Neuronal stem cell (in vitro differentiated cells): ENCODE results near the gene CHAF1A.

Experiments
- DNase-seq: peaks from one replicate; pipeline ENCODE4 v3.0.0-alpha.2; 2013; ENCODE audit warnings: low spot score
- H2AFZ ChIP-seq: one replicate; pipeline ENCODE4 v1.6.1; 2013; ENCODE audit warnings: mild to moderate bottlenecking, low read length, inconsistent platforms
- H2AK5ac ChIP-seq: 2 replicates; pipeline ENCODE4 v1.6.1; 2013; ENCODE audit warnings: low read depth, mild to moderate bottlenecking, inconsistent platforms, low read length, moderate library complexity, mixed read lengths
- H2BK120ac ChIP-seq: 2 replicates; pipeline ENCODE4 v1.6.1; 2013; ENCODE audit warnings: low read depth, mild to moderate bottlenecking, inconsistent platforms, low read length, moderate library complexity, mixed read lengths
- H2BK12ac ChIP-seq: one replicate; pipeline ENCODE4 v1.6.1; 2013; ENCODE audit warnings: low read length, inconsistent platforms
- H2BK15ac ChIP-seq: 2 replicates; pipeline ENCODE4 v1.6.1; 2013; ENCODE audit warnings: mild to moderate bottlenecking, low read length, inconsistent platforms, mixed read lengths
- H2BK5ac ChIP-seq: one replicate; pipeline ENCODE4 v1.6.1; 2013; ENCODE audit warnings: inconsistent platforms, mild to moderate bottlenecking, low read length, moderate library complexity
- H3K14ac ChIP-seq: one replicate; pipeline ENCODE4 v1.6.1; 2013; ENCODE audit warnings: low read length, inconsistent platforms
- H3K18ac ChIP-seq: 2 replicates; pipeline ENCODE4 v1.6.1; 2013; ENCODE audit warnings: low read length, inconsistent platforms
- H3K23ac ChIP-seq: 2 replicates; pipeline ENCODE4 v1.6.1; 2013; ENCODE audit warnings: low read depth, mild to moderate bottlenecking, mixed read lengths, low read length, inconsistent platforms; ENCODE audit not compliant: poor library complexity
- H3K27ac ChIP-seq: replicated peaks from 3 replicates; pipeline ENCODE4 v1.5.1; 2013; ENCODE audit warnings: low read length, inconsistent platforms
- H3K27me3 ChIP-seq, 3 experiments: 2 replicates each; pipeline ENCODE4 v1.6.1; 2013; ENCODE audit warnings: low read length in 3 of 3, mild to moderate bottlenecking in 2 of 3, inconsistent platforms in 1 of 3, low read depth in 1 of 3, mixed read lengths in 1 of 3, moderate library complexity in 1 of 3; ENCODE audit not compliant: control insufficient read depth in 3 of 3, insufficient read depth in 3 of 3
- H3K36me3 ChIP-seq, 2 donors: replicated peaks in 1 of 2; 2 replicates each; pipeline ENCODE4 v1.6.1; 2013; ENCODE audit warnings: low read length in 2 of 2; ENCODE audit not compliant: control insufficient read depth in 2 of 2, insufficient read depth in 2 of 2
- H3K4ac ChIP-seq: 2 replicates; pipeline ENCODE4 v1.6.1; 2013; ENCODE audit warnings: inconsistent platforms, mild to moderate bottlenecking, low read length, moderate library complexity
- H3K4me1 ChIP-seq, 2 donors: 1 replicate in 1 of 2; 2 replicates in 1 of 2; pipeline ENCODE4 v1.6.1; 2013; ENCODE audit warnings: low read length in 2 of 2, low read depth in 1 of 2; ENCODE audit not compliant: control insufficient read depth in 2 of 2, insufficient read depth in 1 of 2
- H3K4me2 ChIP-seq: one replicate; pipeline ENCODE4 v1.6.1; 2013; ENCODE audit warnings: mild to moderate bottlenecking, low read length, inconsistent platforms; ENCODE audit not compliant: insufficient read depth, poor library complexity, severe bottlenecking
- H3K4me3 ChIP-seq, 2 donors: 2 replicates each; pipeline ENCODE4 v1.5.1; 2013; ENCODE audit warnings: low read length in 2 of 2, mild to moderate bottlenecking in 2 of 2, inconsistent platforms in 1 of 2, moderate library complexity in 1 of 2
- H3K79me1 ChIP-seq: one replicate; pipeline ENCODE4 v1.6.1; 2013; ENCODE audit warnings: low read depth, mild to moderate bottlenecking, inconsistent platforms, low read length, moderate library complexity
- H3K9ac ChIP-seq: one replicate; pipeline ENCODE4 v1.6.1; 2013; ENCODE audit warnings: mild to moderate bottlenecking, low read depth, low read length, inconsistent platforms; ENCODE audit not compliant: poor library complexity
- H3K9me3 ChIP-seq, 2 donors: replicated peaks in 1 of 2; 2 replicates each; pipeline versions ENCODE3 to v1.6.1; 2013; ENCODE audit warnings: low read length in 2 of 2, mild to moderate bottlenecking in 2 of 2, inconsistent platforms in 1 of 2, low read depth in 1 of 2, mixed read lengths in 1 of 2, moderate library complexity in 1 of 2; ENCODE audit not compliant: control insufficient read depth in 2 of 2, insufficient read depth in 1 of 2
- H4K8ac ChIP-seq: one replicate; pipeline ENCODE4 v1.6.1; 2013; ENCODE audit warnings: low read depth, mild to moderate bottlenecking, inconsistent platforms, low read length, moderate library complexity
- H4K91ac ChIP-seq: one replicate; pipeline ENCODE4 v1.6.1; 2013; ENCODE audit warnings: low read length, low read depth, mild to moderate bottlenecking, inconsistent platforms; ENCODE audit not compliant: poor library complexity
- WGBS, 2 donors: extraction: QIAGEN DNeasy Blood & Tissue Kit; methylation state at CpG; one replicate each; pipeline ENCODE4 v1.1.7; 2013; ENCODE audit warnings: missing lambda C conversion rate in 2 of 2, mixed read lengths in 1 of 2; ENCODE audit not compliant: insufficient read length in 2 of 2, insufficient replicate concordance in 1 of 2; ENCODE audit errors: extremely low coverage in 2 of 2; 5-methylcytosine and 5-hydroxymethylcytosine counted together

CHAF1A gene

DNA sequence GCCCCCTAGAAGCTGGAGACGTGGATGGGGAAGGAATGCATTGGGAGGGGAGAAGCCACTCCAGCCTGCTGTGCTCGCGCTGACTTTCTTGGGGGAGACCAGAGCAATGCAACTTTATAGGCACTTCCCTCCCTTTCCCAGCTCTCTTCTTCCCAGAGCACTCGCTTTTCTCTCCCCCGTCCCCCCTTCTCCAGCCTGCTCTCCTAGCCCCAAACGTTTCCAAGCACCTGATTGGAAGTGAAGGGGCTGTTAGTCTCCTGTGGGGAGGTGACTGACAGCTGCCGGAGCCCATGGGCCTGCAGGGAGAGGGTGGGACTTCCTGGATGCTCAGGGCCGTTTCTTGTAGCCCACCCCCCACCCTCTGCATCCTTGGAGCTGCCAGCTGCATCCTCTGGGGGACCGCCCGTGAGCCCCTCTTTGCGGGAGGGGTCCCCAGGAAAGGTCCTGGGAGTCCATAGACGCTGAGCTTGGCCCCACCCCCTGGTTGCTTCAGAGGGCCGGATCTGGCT lies 72.1 kb downstream of the CHAF1A start:
- Histone ChIP-seq H3K27me3 (no peaks in the 10 kb centered on the region), H2BK120ac (no peak overlapping the region), H3K27ac (peak overlapping the region; percentile 77), H3K4me3 (peak overlapping the region; percentile 75 to 84), H2BK5ac (peak overlapping the region; percentile 7), H3K9me3 (peaks cover 0 to 2% of the 10 kb centered on the region in 2 donors), H2BK15ac (no peak overlapping the region), H3K4me1 (peaks cover 8 to 10% of the 10 kb centered on the region in 2 donors), H2BK12ac (no peak overlapping the region), H3K36me3 (peaks cover 22 to 38% of the 10 kb centered on the region in 2 donors), H3K4me2 (peak overlapping the region; percentile 88), H3K14ac (no peak overlapping the region), H2AFZ (peak overlapping the region; percentile 66), H2AK5ac (peak overlapping the region; percentile 91), H3K79me1 (peaks cover 16% of the 10 kb centered on the region), H4K8ac (no peak overlapping the region), H4K91ac (no peak overlapping the region), H3K18ac (peak overlapping the region; percentile 20), H3K23ac (no peak overlapping the region), H3K9ac (peak overlapping the region; percentile 61), H3K4ac (no peak overlapping the region)
- WGBS, 2 donors: no CpG with 5 or more reads among the region's 13 CpGs
- peak; percentile 77 for DNase-seq

GRCh38 chr19:4477034-4477801 lies 74.8 kb downstream of the CHAF1A start:
- H3K4ac ChIP-seq: no peak overlapping the region
- H3K23ac ChIP-seq: no peak overlapping the region
- no peak overlapping the region for H2AFZ ChIP-seq
- no peak overlapping the region for H3K4me3 ChIP-seq
- no peak overlapping the region for H2AK5ac ChIP-seq
- H3K27ac ChIP-seq: no peak overlapping the region
- no peak overlapping the region for H4K8ac ChIP-seq
- no CpG with 5 or more reads among the region's 16 CpGs for WGBS, 2 donors
- DNase-seq: no peak
- no peak overlapping the region for H2BK12ac ChIP-seq
- peaks cover 26 to 48% of the 10 kb centered on the region in 2 donors for H3K36me3 ChIP-seq
- H4K91ac ChIP-seq: no peak overlapping the region
- no peak overlapping the region for H2BK5ac ChIP-seq
- no peaks in the 10 kb centered on the region for H3K27me3 ChIP-seq
- no peak overlapping the region for H3K9ac ChIP-seq
- no peak overlapping the region for H3K14ac ChIP-seq
- peaks cover 18% of the 10 kb centered on the region for H3K79me1 ChIP-seq
- no peak overlapping the region for H2BK120ac ChIP-seq
- H3K9me3 ChIP-seq: peaks cover 0 to 2% of the 10 kb centered on the region in 2 donors
- no peak overlapping the region for H2BK15ac ChIP-seq
- H3K18ac ChIP-seq: no peak overlapping the region
- no peak overlapping the region for H3K4me2 ChIP-seq
- H3K4me1 ChIP-seq: peaks cover 8 to 10% of the 10 kb centered on the region in 2 donors

GRCh38 chr19:4482721-4483364 lies 80.4 kb downstream of the CHAF1A start:
- Histone ChIP-seq H2BK5ac (no peak overlapping the region), H3K79me1 (peaks cover 8% of the 10 kb centered on the region), H2BK12ac (no peak overlapping the region), H4K8ac (no peak overlapping the region), H3K14ac (no peak overlapping the region), H3K4me3 (no peak overlapping the region), H3K23ac (no peak overlapping the region), H3K4ac (no peak overlapping the region), H3K4me1 (no peaks in the 10 kb centered on the region), H3K18ac (no peak overlapping the region), H4K91ac (no peak overlapping the region), H2AFZ (no peak overlapping the region), H3K27me3 (no peaks in the 10 kb centered on the region), H3K4me2 (no peak overlapping the region), H3K9me3 (no peaks in the 10 kb centered on the region), H3K27ac (no peak overlapping the region), H2BK120ac (no peak overlapping the region), H2AK5ac (no peak overlapping the region), H3K9ac (peak overlapping the region; percentile 81), H2BK15ac (no peak overlapping the region), H3K36me3 (peaks cover 21 to 55% of the 10 kb centered on the region in 2 donors)
- DNase-seq: no peak
- WGBS, 2 donors: no CpG with 5 or more reads among the region's 35 CpGs

GRCh38 chr19:4483385-4483784 lies 80.9 kb downstream of the CHAF1A start:
- no peak overlapping the region for H3K4ac ChIP-seq
- no peak overlapping the region for H3K18ac ChIP-seq
- peak overlapping the region; percentile 31 for H3K14ac ChIP-seq
- peaks cover 22 to 56% of the 10 kb centered on the region in 2 donors for H3K36me3 ChIP-seq
- no peaks in the 10 kb centered on the region for H3K4me1 ChIP-seq
- H2BK12ac ChIP-seq: no peak overlapping the region
- H3K9ac ChIP-seq: peak overlapping the region; percentile 81
- H2AFZ ChIP-seq: no peak overlapping the region
- no CpG with 5 or more reads among the region's 19 CpGs for WGBS, 2 donors
- no peaks in the 10 kb centered on the region for H3K27me3 ChIP-seq
- H2BK5ac ChIP-seq: no peak overlapping the region
- peak overlapping the region; percentile 52 for H3K23ac ChIP-seq
- H3K79me1 ChIP-seq: peaks cover 8% of the 10 kb centered on the region
- H4K91ac ChIP-seq: no peak overlapping the region
- H2AK5ac ChIP-seq: no peak overlapping the region
- no peak overlapping the region for H3K4me3 ChIP-seq
- H3K9me3 ChIP-seq: no peaks in the 10 kb centered on the region
- no peak overlapping the region for H3K4me2 ChIP-seq
- DNase-seq: no peak
- H4K8ac ChIP-seq: no peak overlapping the region
- H3K27ac ChIP-seq: no peak overlapping the region
- H2BK120ac ChIP-seq: no peak overlapping the region
- no peak overlapping the region for H2BK15ac ChIP-seq
